Measurements from ENCODE around the gene CASK. TPM values are rescaled to one million over a fixed set of nuclear protein-coding genes. Genes with fewer than 3 reads are reported as not detected.
"Not testable (repeated sequence)": the region's sequence is repeated elsewhere in the genome, so short reads cannot be mapped to it uniquely, and the experiment has no call there.

The CASK gene
- total RNA-seq, 1 experiment from 2014 or later: 29.4 TPM

GRCh38 chrX:41684940-41685339 is 238.4 kb downstream of the CASK start:
- no peaks in the 10 kb centered on the region for H3K36me3 ChIP-seq (ENCODE audit: low read depth)
- no peaks in the 10 kb centered on the region for H3K27me3 ChIP-seq (ENCODE audit: insufficient read depth, low read depth)
- no TSS peak for BruUV-seq (replicated peaks)
- POLR2A ChIA-PET (ENCODE audit: unreplicated experiment): no interaction called here
- no peak overlapping the region for H3K4me2 ChIP-seq
- no peak overlapping the region for H3K4me3 ChIP-seq
- no peaks in the 10 kb centered on the region for H3K79me2 ChIP-seq (ENCODE audit: low read depth)
- intact Hi-C loops (cut with micrococcal nuclease; ENCODE audit: unreplicated experiment): no loop called here
- CTCF ChIA-PET: no interaction called here
- H2AFZ ChIP-seq: no peak overlapping the region
- no peaks in the 10 kb centered on the region for H3K4me1 ChIP-seq (replicated peaks; ENCODE audit: insufficient read depth)
- no peaks in the 10 kb centered on the region for H3K9me2 ChIP-seq (ENCODE audit: insufficient read depth)
- no peak for TF ChIP-seq CTCF (conservative IDR thresholded peaks at IDR 0.05)
- TF ChIP-seq EZH2 (IDR thresholded peaks at IDR 0.05; ENCODE audit: low read depth): no peak
- no peak for DNase-seq
- H3K27ac ChIP-seq: no peak overlapping the region
- H3F3A ChIP-seq (ENCODE audit: insufficient read depth, low read depth): no peaks in the 10 kb centered on the region
- H3K9me3 ChIP-seq (ENCODE audit: insufficient read depth, low read depth): no peaks in the 10 kb centered on the region
- no peaks in the 10 kb centered on the region for H4K20me1 ChIP-seq (ENCODE audit: insufficient read depth)

- TF ChIP-seq CTCF (conservative IDR thresholded peaks at IDR 0.05) (no peak), EZH2 (IDR thresholded peaks at IDR 0.05; ENCODE audit: low read depth) (no peak)
- Histone ChIP-seq H3K27me3 (ENCODE audit: insufficient read depth, low read depth) (no peaks in the 10 kb centered on the region), H3K27ac (no peak overlapping the region), H3K79me2 (ENCODE audit: low read depth) (no peaks in the 10 kb centered on the region), H3K4me1 (replicated peaks; ENCODE audit: insufficient read depth) (no peaks in the 10 kb centered on the region), H3K9me2 (ENCODE audit: insufficient read depth) (no peaks in the 10 kb centered on the region), H3K9me3 (ENCODE audit: insufficient read depth, low read depth) (no peaks in the 10 kb centered on the region), H3K4me2 (no peak overlapping the region), H2AFZ (no peak overlapping the region), H3K36me3 (ENCODE audit: low read depth) (no peaks in the 10 kb centered on the region), H4K20me1 (ENCODE audit: insufficient read depth) (no peaks in the 10 kb centered on the region), H3K4me3 (no peak overlapping the region), H3F3A (ENCODE audit: insufficient read depth, low read depth) (no peaks in the 10 kb centered on the region)
- CTCF ChIA-PET: no interaction called here
- POLR2A ChIA-PET (ENCODE audit: unreplicated experiment): no interaction called here
- no peak for DNase-seq
- intact Hi-C loops (cut with micrococcal nuclease; ENCODE audit: unreplicated experiment): no loop called here
- no TSS peak for BruUV-seq (replicated peaks)
These were observed 239.2 kb downstream of the CASK start for GRCh38 chrX:41684138-41684537.

- CTCF ChIA-PET: no interaction called here
- no TSS peak for BruUV-seq (replicated peaks)
- TF ChIP-seq CTCF (conservative IDR thresholded peaks at IDR 0.05): no peak
- TF ChIP-seq EZH2 (IDR thresholded peaks at IDR 0.05; ENCODE audit: low read depth): no peak
These were observed 245.9 kb downstream of the CASK start for GRCh38 chrX:41677183-41678060.

GRCh38 chrX:41676361-41676760 is 247.0 kb downstream of the CASK start:
- BruUV-seq (replicated peaks); H3K27ac ChIP-seq; POLR2A ChIA-PET (ENCODE audit: unreplicated experiment); H3K4me3 ChIP-seq; H3K9me2 ChIP-seq (ENCODE audit: insufficient read depth); CTCF ChIA-PET; H3F3A ChIP-seq (ENCODE audit: insufficient read depth, low read depth); H3K36me3 ChIP-seq (ENCODE audit: low read depth); DNase-seq; H3K9me3 ChIP-seq (ENCODE audit: insufficient read depth, low read depth); H3K4me2 ChIP-seq; H4K20me1 ChIP-seq (ENCODE audit: insufficient read depth); intact Hi-C loops (cut with micrococcal nuclease; ENCODE audit: unreplicated experiment); H3K27me3 ChIP-seq (ENCODE audit: insufficient read depth, low read depth); H3K79me2 ChIP-seq (ENCODE audit: low read depth); H3K4me1 ChIP-seq (replicated peaks; ENCODE audit: insufficient read depth); H2AFZ ChIP-seq: not testable (repeated sequence)

More at GRCh38 chrX:41677183-41678060, 245.9 kb downstream of the CASK start:
- Histone ChIP-seq H3K27ac (no peak overlapping the region), H3K27me3 (ENCODE audit: insufficient read depth, low read depth) (no peaks in the 10 kb centered on the region), H3K4me3 (no peak overlapping the region), H3K4me2 (no peak overlapping the region), H4K20me1 (ENCODE audit: insufficient read depth) (no peaks in the 10 kb centered on the region), H3K4me1 (replicated peaks; ENCODE audit: insufficient read depth) (no peaks in the 10 kb centered on the region), H3K36me3 (ENCODE audit: low read depth) (no peaks in the 10 kb centered on the region), H2AFZ (no peak overlapping the region), H3K9me3 (ENCODE audit: insufficient read depth, low read depth) (no peaks in the 10 kb centered on the region), H3K79me2 (ENCODE audit: low read depth) (no peaks in the 10 kb centered on the region), H3F3A (ENCODE audit: insufficient read depth, low read depth) (no peaks in the 10 kb centered on the region), H3K9me2 (ENCODE audit: insufficient read depth) (no peaks in the 10 kb centered on the region)
- POLR2A ChIA-PET (ENCODE audit: unreplicated experiment): no interaction called here
- intact Hi-C loops (cut with micrococcal nuclease; ENCODE audit: unreplicated experiment): no loop called here
- DNase-seq: no peak

Data from PC-9 (cell line).